H9 (cell line): ENCODE measurements around the gene MTHFD1L. TPM values are rescaled to one million over a fixed set of nuclear protein-coding genes. Genes with fewer than 3 reads are reported as not detected.
A peak's percentile ranks its signal among the peaks of the same experiment; 100 is the strongest.

Experiments used
- DNase-seq: peaks from one replicate; pipeline ENCODE4 v3.0.0-alpha.2; 2017
- H2AFZ ChIP-seq: one replicate; pipeline ENCODE4 v1.6.1; 2013; ENCODE audit warnings: mild to moderate bottlenecking, low read length, control low read depth, moderate library complexity
- H2AK5ac ChIP-seq: 2 replicates; pipeline ENCODE4 v1.6.1; 2013; ENCODE audit warnings: low read length, control low read depth, mixed read lengths; ENCODE audit not compliant: insufficient read length
- H2BK120ac ChIP-seq: one replicate; pipeline ENCODE4 v1.6.1; 2013; ENCODE audit warnings: low read depth, mild to moderate bottlenecking, low read length, control low read depth, inconsistent platforms; ENCODE audit not compliant: poor library complexity, severe bottlenecking
- H2BK12ac ChIP-seq: 2 replicates; pipeline ENCODE4 v1.6.1; 2013; ENCODE audit warnings: low read length, control low read depth, mixed read lengths, low read depth; ENCODE audit not compliant: insufficient read length
- H2BK15ac ChIP-seq: 2 replicates; pipeline ENCODE4 v1.6.1; 2013; ENCODE audit warnings: low read depth, low read length, control low read depth
- H2BK20ac ChIP-seq: one replicate; pipeline ENCODE4 v1.6.1; 2013; ENCODE audit warnings: low read depth, mild to moderate bottlenecking, low read length, control low read depth, inconsistent platforms; ENCODE audit not compliant: poor library complexity, severe bottlenecking
- H2BK5ac ChIP-seq: 2 replicates; pipeline ENCODE4 v1.6.1; 2013; ENCODE audit warnings: low read length, control low read depth, mixed read lengths; ENCODE audit not compliant: insufficient read length
- H3K14ac ChIP-seq: 2 replicates; pipeline ENCODE4 v1.6.1; 2013; ENCODE audit warnings: low read length, control low read depth; ENCODE audit not compliant: insufficient read depth
- H3K18ac ChIP-seq: 2 replicates; pipeline ENCODE4 v1.6.1; 2013; ENCODE audit warnings: low read depth, mild to moderate bottlenecking, mixed read lengths, low read length, control low read depth; ENCODE audit not compliant: insufficient read length
- H3K23ac ChIP-seq: 2 replicates; pipeline ENCODE4 v1.6.1; 2013; ENCODE audit warnings: low read length, control low read depth, mixed read lengths, low read depth; ENCODE audit not compliant: insufficient read length
- H3K23me2 ChIP-seq: 2 replicates; pipeline ENCODE4 v1.6.1; 2013; ENCODE audit warnings: low read depth, mild to moderate bottlenecking, mixed read lengths, low read length, control low read depth; ENCODE audit not compliant: insufficient read length, poor library complexity, severe bottlenecking
- H3K27ac ChIP-seq: 2 replicates; pipeline ENCODE4 v1.5.1; 2013; ENCODE audit warnings: low read length, control low read depth, mixed read lengths, low read depth; ENCODE audit not compliant: insufficient read length
- H3K27me3 ChIP-seq: 2 replicates; pipeline ENCODE4 v1.6.1; 2013; ENCODE audit warnings: low read length, control low read depth, inconsistent platforms; ENCODE audit not compliant: insufficient read depth
- H3K4ac ChIP-seq: 2 replicates; pipeline ENCODE4 v1.6.1; 2013; ENCODE audit warnings: low read depth, mild to moderate bottlenecking, control low read depth, inconsistent platforms, low read length, moderate library complexity
- H3K4me1 ChIP-seq: 2 replicates; pipeline ENCODE4 v1.6.1; 2013; ENCODE audit warnings: low read length, control low read depth, inconsistent platforms; ENCODE audit not compliant: insufficient read depth
- H3K4me2 ChIP-seq: 2 replicates; pipeline ENCODE4 v1.6.1; 2013; ENCODE audit warnings: low read length, control low read depth, mixed read lengths; ENCODE audit not compliant: insufficient read length, insufficient read depth
- H3K56ac ChIP-seq: 2 replicates; pipeline ENCODE4 v1.6.1; 2013; ENCODE audit warnings: low read depth, mild to moderate bottlenecking, mixed read lengths, low read length, control low read depth; ENCODE audit not compliant: insufficient read length
- H3K79me1 ChIP-seq: 2 replicates; pipeline ENCODE4 v1.6.1; 2013; ENCODE audit warnings: low read depth, mild to moderate bottlenecking, moderate library complexity, low read length, control low read depth, inconsistent platforms; ENCODE audit not compliant: insufficient read depth, poor library complexity, severe bottlenecking
- H3K79me2 ChIP-seq: 2 replicates; pipeline ENCODE4 v1.6.1; 2013; ENCODE audit warnings: low read length, control low read depth, inconsistent platforms; ENCODE audit not compliant: insufficient read depth
- H3K9ac ChIP-seq: 2 replicates; pipeline ENCODE4 v1.6.1; 2013; ENCODE audit warnings: low read length, control low read depth, mixed read lengths; ENCODE audit not compliant: insufficient read length; ENCODE audit errors: extremely low read depth
- H3K9me3 ChIP-seq: one replicate; pipeline ENCODE4 v1.6.1; 2013; ENCODE audit warnings: low read depth, low read length, inconsistent platforms; ENCODE audit not compliant: control insufficient read depth
- H3T11ph ChIP-seq: one replicate; pipeline ENCODE4 v1.6.1; 2013; ENCODE audit warnings: mild to moderate bottlenecking, low read length, control low read depth, inconsistent platforms
- H4K20me1 ChIP-seq: one replicate; pipeline ENCODE4 v1.6.1; 2013; ENCODE audit not compliant: control insufficient read depth, insufficient read length, insufficient read depth
- H4K5ac ChIP-seq: 2 replicates; pipeline ENCODE4 v1.6.1; 2013; ENCODE audit warnings: low read depth, mild to moderate bottlenecking, mixed read lengths, low read length, control low read depth; ENCODE audit not compliant: insufficient read length
- H4K8ac ChIP-seq: replicated peaks from 2 replicates; pipeline ENCODE4 v1.6.1; 2013; ENCODE audit warnings: low read length, control low read depth, mixed read lengths, low read depth; ENCODE audit not compliant: insufficient read length
- H4K91ac ChIP-seq: 2 replicates; pipeline ENCODE4 v1.6.1; 2013; ENCODE audit warnings: low read depth, mild to moderate bottlenecking, moderate library complexity, mixed read lengths, low read length, control low read depth; ENCODE audit not compliant: insufficient read length
- H3K27ac Mint-ChIP-seq, 3 experiments: 2 replicates in 2 of 3; 3 replicates in 1 of 3; pipeline ENCODE4 v1.8.0; 2020 to 2021; ENCODE audit warnings: mixed read lengths in 3 of 3, mild to moderate bottlenecking in 1 of 3, moderate library complexity in 1 of 3
- H3K27me3 Mint-ChIP-seq: 2 replicates; pipeline ENCODE4 v1.8.0; 2021; ENCODE audit warnings: low read depth, mild to moderate bottlenecking, moderate library complexity, mixed read lengths
- H3K36me3 Mint-ChIP-seq, 3 experiments: 2 replicates in 2 of 3; 3 replicates in 1 of 3; pipeline ENCODE4 v1.8.0; 2020 to 2021; ENCODE audit warnings: low read depth in 3 of 3, mixed read lengths in 3 of 3; ENCODE audit not compliant: insufficient read depth in 1 of 3
- H3K4me1 Mint-ChIP-seq, 2 experiments: 2 replicates each; pipeline ENCODE4 v1.8.0; 2020; ENCODE audit warnings: mixed read lengths in 2 of 2
- H3K4me3 Mint-ChIP-seq, 2 experiments: 2 replicates in 1 of 2; 3 replicates in 1 of 2; pipeline ENCODE4 v1.8.0; 2020 to 2021; ENCODE audit warnings: mild to moderate bottlenecking in 2 of 2, mixed read lengths in 2 of 2, moderate library complexity in 1 of 2
- H3K9me3 Mint-ChIP-seq, 2 experiments: 2 replicates in 1 of 2; 3 replicates in 1 of 2; pipeline ENCODE4 v1.8.0; 2020; ENCODE audit warnings: mild to moderate bottlenecking in 2 of 2, mixed read lengths in 2 of 2, moderate library complexity in 1 of 2
- whole genome bisulfite sequencing: extraction: QIAGEN DNeasy Blood & Tissue Kit; methylation state at CpG from one replicate; pipeline ENCODE4 v1.1.7; 2013; ENCODE audit warnings: missing lambda C conversion rate, low lambda C conversion rate, mixed read lengths; ENCODE audit not compliant: insufficient read length; ENCODE audit errors: extremely low coverage; 5-methylcytosine and 5-hydroxymethylcytosine counted together
- total RNA-seq: library from RNA; stranded (reverse); gene quantifications from 2 replicates; pipeline ENCODE4 v1.2.1, GENCODE V29; 2021
- TF ChIP-seq, protein P1 (sequence below): fragments of 200-600 bp; sonication (generic); conservative IDR thresholded peaks from 3 replicates; pipeline ENCODE4 v1.8.0; 2021; ENCODE audit warnings: antibody characterized with exemption, mild to moderate bottlenecking

MTHFD1L gene
- total RNA-seq, 1 experiment from 2014 or later = 90.2 TPM

DNA sequence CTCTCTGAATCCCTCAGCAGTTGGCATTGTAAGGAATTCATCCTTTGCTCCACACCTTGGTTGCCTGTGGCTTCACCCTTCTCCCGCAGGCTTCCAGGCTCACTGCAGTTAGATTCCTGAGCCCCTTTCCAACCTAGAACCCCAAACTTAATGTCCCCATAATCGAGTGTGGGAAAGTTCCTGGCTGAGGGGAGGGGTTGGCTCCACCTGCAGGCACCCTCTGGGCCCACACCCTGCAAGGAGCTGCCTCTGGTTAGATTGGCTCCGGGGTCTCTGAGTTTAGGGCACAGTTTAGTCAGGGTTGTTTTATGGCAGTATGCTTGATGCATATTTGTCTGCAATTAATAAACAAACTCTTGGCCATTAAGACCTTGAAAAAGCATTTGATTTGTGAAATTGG is 63.4 kb downstream of the MTHFD1L start:
- H4K5ac ChIP-seq = no peak overlapping the region
- no peaks in the 10 kb centered on the region for H3K9me3 ChIP-seq
- no peak overlapping the region for H3K23ac ChIP-seq
- no peaks in the 10 kb centered on the region for H3K23me2 ChIP-seq
- no peak overlapping the region for H2BK120ac ChIP-seq
- no peaks in the 10 kb centered on the region for H3K4me1 Mint-ChIP-seq
- no peak overlapping the region for H3K18ac ChIP-seq
- H3K27ac Mint-ChIP-seq = no peak overlapping the region
- no CpG with 5 or more reads among the region's 3 CpGs for WGBS
- no peaks in the 10 kb centered on the region for H3K79me2 ChIP-seq
- H3K4me2 ChIP-seq = no peak overlapping the region
- no peaks in the 10 kb centered on the region for H3K79me1 ChIP-seq
- no peaks in the 10 kb centered on the region for H3K4me1 ChIP-seq
- no peak overlapping the region for H3K4me3 Mint-ChIP-seq
- no peak overlapping the region for H3K56ac ChIP-seq
- H3K14ac ChIP-seq = no peak overlapping the region
- no peaks in the 10 kb centered on the region for H3K27me3 Mint-ChIP-seq
- H2BK20ac ChIP-seq = no peak overlapping the region
- TF ChIP-seq, protein P1, sequence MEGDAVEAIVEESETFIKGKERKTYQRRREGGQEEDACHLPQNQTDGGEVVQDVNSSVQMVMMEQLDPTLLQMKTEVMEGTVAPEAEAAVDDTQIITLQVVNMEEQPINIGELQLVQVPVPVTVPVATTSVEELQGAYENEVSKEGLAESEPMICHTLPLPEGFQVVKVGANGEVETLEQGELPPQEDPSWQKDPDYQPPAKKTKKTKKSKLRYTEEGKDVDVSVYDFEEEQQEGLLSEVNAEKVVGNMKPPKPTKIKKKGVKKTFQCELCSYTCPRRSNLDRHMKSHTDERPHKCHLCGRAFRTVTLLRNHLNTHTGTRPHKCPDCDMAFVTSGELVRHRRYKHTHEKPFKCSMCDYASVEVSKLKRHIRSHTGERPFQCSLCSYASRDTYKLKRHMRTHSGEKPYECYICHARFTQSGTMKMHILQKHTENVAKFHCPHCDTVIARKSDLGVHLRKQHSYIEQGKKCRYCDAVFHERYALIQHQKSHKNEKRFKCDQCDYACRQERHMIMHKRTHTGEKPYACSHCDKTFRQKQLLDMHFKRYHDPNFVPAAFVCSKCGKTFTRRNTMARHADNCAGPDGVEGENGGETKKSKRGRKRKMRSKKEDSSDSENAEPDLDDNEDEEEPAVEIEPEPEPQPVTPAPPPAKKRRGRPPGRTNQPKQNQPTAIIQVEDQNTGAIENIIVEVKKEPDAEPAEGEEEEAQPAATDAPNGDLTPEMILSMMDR = peak; percentile 63
- DNase-seq = peak; percentile 49
- H3K9me3 Mint-ChIP-seq = no peaks in the 10 kb centered on the region
- no peak overlapping the region for H2BK12ac ChIP-seq
- H3T11ph ChIP-seq = no peak overlapping the region
- H4K20me1 ChIP-seq = no peaks in the 10 kb centered on the region
- no peak overlapping the region for H3K4ac ChIP-seq
- no peaks in the 10 kb centered on the region for H3K27me3 ChIP-seq
- no peak overlapping the region for H2BK15ac ChIP-seq
- H4K91ac ChIP-seq = no peak overlapping the region
- peaks cover 17 to 55% (median 38%) of the 10 kb centered on the region in 3 experiments; a peak in 5 of 7 replicates for H3K36me3 Mint-ChIP-seq
- no peak overlapping the region for H3K27ac ChIP-seq
- H2BK5ac ChIP-seq = no peak overlapping the region
- no peak overlapping the region for H3K9ac ChIP-seq
- no peak overlapping the region for H2AFZ ChIP-seq
- H4K8ac ChIP-seq = no peak overlapping the region
- no peak overlapping the region for H2AK5ac ChIP-seq
